Gastroesophageal sphincter (tissue), 3 donors: ENCODE results near the gene CSTB.

Source experiments
- CTCF ChIP-seq, 4 experiments: fragments of 200-600 bp in 2 of 4; fragments of 450-650 bp in 2 of 4; sonication (generic) in 1 of 4; IDR thresholded peaks; one replicate each; pipeline ENCODE4 v1.5.1; 2017 to 2019; ENCODE audit warnings: antibody characterized with exemption in 4 of 4, mild to moderate bottlenecking in 2 of 4, moderate library complexity in 2 of 4
- EP300 ChIP-seq: sonication (generic); formaldehyde crosslinking; IDR thresholded peaks from one replicate; pipeline ENCODE4 v1.6.1; 2017; ENCODE audit warnings: antibody characterized with exemption, mild to moderate bottlenecking
- POLR2A ChIP-seq, 2 donors: fragments of 450-650 bp; IDR thresholded peaks; one replicate each; pipeline ENCODE4 v1.6.1; 2017; ENCODE audit warnings: antibody characterized with exemption in 2 of 2, mild to moderate bottlenecking in 2 of 2, moderate library complexity in 1 of 2
- POLR2AphosphoS5 ChIP-seq: sonication (generic); formaldehyde crosslinking; IDR thresholded peaks from one replicate; pipeline ENCODE4 v1.6.1; 2017; ENCODE audit warnings: antibody characterized with exemption

- TF ChIP-seq POLR2A (IDR thresholded peaks at IDR 0.05) (no peak), POLR2AphosphoS5 (no peak), CTCF (IDR thresholded peaks at IDR 0.05) (no peak), EP300 (no peak)
Observed at GRCh38 chr21:43755820-43756594, 20.1 kb downstream of the CSTB start.
